H1 (cell line): ENCODE results near the gene VSX2. TPM values are rescaled to one million over a fixed set of nuclear protein-coding genes. Genes with fewer than 3 reads are reported as not detected.

Experiments
- CHD1 ChIP-seq: IDR thresholded peaks from 2 replicates; pipeline ENCODE4 v1.6.1; 2012; ENCODE audit warnings: low read depth, low read length, improper control_type of control experiment
- CHD7 ChIP-seq: fragments of 300-600 bp; sonication (generic); IDR thresholded peaks from 2 replicates; pipeline ENCODE4 v1.7.1; 2012; ENCODE audit warnings: low read length, moderate library complexity, mild to moderate bottlenecking, inconsistent platforms; ENCODE audit not compliant: insufficient replicate concordance
- RBBP5 ChIP-seq: IDR thresholded peaks from 2 replicates; pipeline ENCODE4 v1.7.1; 2012; ENCODE audit warnings: low read depth, mild to moderate bottlenecking, inconsistent platforms, low read length, moderate library complexity, borderline replicate concordance
- polyA plus RNA-seq, 7 experiments: library from polyadenylated mRNA; depleted of rRNA in 3 of 7; stranded (reverse) in 5 of 7; unstranded in 2 of 7; fragments of >200 nt in 5 of 7; fragments of 200-250 nt in 2 of 7; gene quantifications; 1 replicate in 5 of 7; 2 replicates in 1 of 7; 4 replicates in 1 of 7; pipeline versions ENCODE4 v1.2.1 to v1.2.3, GENCODE V29; 2011 to 2013; ENCODE audit warnings: missing spikeins in 2 of 7, mixed read lengths in 2 of 7
- total RNA-seq: library from RNA; stranded (reverse); fragmentation: NEBNext Ultra II Directional; extraction: Animal tissue kit (Norgen Biotek cat#: 25700); gene quantifications from 2 replicates; pipeline ENCODE4 v1.2.1, GENCODE V29; 2021

Gene VSX2
- total and polyA plus RNA-seq, 2 of the 8 experiments (the other 6 are each of a cell fraction or from before 2014, with no cell fraction given) = 0.08 to 0.22 TPM

GRCh38 chr14:74195623-74196022 is 43.6 kb upstream of the VSX2 start (continued):
- TF ChIP-seq CHD7 (no peak), RBBP5 (no peak), CHD1 (no peak)
